GM21723 (cell line): Measurements from ENCODE around the gene SLC29A4.
"Not testable (repeated sequence)": the region's sequence is repeated elsewhere in the genome, so short reads cannot be mapped to it uniquely, and the experiment has no call there.

Experiments used
- ATAC-seq: cut with Tn5 transposase; IDR thresholded peaks from one replicate; pipeline ENCODE4 v1.9.1; 2021; ENCODE audit warnings: mild to moderate bottlenecking, moderate library complexity; ENCODE audit not compliant: unreplicated experiment

The SLC29A4 gene, protein sequence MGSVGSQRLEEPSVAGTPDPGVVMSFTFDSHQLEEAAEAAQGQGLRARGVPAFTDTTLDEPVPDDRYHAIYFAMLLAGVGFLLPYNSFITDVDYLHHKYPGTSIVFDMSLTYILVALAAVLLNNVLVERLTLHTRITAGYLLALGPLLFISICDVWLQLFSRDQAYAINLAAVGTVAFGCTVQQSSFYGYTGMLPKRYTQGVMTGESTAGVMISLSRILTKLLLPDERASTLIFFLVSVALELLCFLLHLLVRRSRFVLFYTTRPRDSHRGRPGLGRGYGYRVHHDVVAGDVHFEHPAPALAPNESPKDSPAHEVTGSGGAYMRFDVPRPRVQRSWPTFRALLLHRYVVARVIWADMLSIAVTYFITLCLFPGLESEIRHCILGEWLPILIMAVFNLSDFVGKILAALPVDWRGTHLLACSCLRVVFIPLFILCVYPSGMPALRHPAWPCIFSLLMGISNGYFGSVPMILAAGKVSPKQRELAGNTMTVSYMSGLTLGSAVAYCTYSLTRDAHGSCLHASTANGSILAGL

DNA sequence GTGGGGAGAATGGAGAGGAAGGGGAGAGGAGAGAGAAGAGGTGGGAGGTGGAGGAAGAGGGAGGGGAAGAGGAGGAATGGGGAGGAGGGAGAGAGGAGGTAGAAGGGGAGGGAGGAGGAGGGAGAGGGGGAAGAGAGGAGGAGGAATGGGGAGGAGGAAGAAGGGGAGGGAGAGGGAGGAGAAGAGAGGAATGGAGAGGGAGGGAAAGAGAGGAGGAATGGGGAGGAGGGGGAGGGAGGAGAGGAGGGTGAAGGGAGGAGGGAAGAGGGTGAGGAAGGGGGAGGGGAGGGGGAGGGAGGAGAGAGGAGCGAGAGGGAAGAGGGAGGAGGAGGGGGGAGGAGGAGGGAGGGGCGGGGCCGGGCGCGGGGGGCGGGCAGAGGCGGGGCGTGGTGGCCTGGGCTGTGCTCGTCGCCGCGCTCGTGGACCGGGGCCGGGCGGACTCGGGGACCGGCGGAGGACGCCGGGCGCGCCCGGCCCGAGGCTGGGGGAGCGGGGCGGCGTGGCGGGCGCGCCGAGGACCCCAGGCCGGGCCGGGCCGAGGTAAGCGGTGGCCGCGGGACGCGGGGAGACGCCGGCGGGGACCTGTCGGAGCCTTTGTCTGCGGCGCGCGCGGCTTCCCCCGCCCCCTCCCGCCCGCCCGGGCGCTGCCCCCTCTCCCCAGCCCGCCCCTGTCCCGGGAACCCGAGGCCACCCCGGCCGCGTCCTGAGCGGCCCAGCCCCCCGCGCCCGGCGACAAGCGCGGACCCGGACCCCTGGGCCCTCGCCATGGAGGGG, at the start of gene SLC29A4:
TSS of gene SLC29A4 (plus strand) at position 401 of the 774 bp plus-strand sequence. CDS start 4,874 bp downstream, outside the sequence.
- peak; percentile 52 for ATAC-seq

DNA sequence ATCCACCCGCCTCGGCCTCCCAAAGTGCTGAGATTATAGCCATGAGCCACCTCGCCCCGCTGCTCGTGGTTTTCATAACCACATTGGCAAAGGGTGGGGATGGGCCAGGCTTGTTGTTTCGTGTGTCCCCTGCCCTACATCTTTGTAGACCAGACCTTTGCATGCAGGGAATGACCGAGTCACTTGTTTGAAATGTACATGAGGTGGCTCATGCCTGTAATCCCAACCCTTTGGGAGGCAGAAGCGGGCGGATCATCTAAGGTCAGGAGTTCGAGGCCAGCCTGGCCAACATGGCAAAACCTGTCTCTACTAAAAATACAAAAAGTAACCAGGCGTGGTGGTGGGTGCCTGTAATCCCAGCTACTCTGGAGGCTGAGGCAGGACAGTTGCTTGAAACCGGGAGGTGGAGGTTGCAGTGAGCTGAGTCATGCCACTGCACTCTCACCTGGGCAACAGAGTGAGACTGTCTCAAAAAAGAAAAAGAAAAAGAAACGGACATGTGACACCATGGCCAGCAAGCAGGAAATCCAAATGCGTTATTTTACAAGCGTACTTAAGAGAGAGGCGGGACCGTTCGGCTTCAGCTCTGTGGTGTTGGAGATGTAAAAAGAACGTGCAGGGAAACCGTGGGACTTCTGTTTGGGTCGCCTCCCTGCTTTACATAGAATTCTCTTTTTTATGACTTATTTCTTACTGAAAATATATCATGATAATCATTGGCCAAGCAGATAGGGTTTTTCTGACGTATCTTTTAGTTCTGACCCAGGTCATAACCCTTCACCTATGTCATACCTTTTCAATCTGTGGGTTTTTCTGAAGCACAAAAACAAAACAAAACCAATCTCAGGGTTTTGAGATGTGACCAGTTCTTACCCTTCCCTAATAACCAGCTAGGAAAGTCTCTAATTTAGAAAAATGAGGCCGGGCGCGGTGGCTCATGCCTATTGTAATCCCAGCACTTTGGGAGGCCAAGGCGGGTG, 47.6 kb upstream of the SLC29A4 start:
- ATAC-seq, result peak; percentile 34

DNA sequence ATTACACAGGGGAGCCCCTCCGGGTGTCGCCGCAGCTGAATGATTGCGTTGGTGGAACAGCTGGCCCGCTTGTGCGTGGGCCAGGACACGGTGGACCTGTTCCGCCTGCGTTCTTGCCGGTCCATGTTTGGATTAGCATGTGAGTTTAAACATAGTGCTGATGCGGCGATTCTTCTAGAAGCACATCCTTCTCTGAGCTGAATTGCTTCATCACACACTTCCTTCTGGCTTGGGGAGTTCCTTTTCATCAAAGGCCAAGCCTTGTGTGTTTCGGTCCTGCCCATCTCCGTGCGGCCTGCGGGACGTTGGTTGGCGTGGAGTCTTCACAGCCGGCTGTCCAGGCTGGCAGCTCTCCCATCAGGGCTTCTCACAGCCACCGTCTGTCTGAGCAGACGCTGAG, 45.5 kb upstream of the SLC29A4 start:
- ATAC-seq, result no peak

DNA sequence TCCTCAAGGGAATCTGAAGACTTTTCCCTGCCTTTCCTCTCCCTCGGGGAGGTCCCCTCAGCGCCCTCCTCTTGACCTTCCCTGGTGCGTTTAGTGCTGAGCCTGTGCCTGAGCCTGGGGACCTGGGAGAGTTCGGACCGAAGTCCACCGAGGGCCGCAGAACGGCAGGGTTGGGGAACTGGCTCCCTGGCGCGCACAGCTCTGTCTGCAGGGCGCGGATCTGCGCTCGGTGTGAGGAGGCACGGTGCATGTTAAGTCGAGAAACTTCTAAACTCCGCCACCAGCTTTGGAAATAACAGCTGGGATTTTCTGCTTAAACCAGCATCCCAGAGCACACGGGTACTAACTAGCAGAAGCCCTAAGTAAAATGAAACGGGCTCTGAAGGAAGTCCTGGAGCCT, 44.2 kb upstream of the SLC29A4 start:
- no peak for ATAC-seq

DNA sequence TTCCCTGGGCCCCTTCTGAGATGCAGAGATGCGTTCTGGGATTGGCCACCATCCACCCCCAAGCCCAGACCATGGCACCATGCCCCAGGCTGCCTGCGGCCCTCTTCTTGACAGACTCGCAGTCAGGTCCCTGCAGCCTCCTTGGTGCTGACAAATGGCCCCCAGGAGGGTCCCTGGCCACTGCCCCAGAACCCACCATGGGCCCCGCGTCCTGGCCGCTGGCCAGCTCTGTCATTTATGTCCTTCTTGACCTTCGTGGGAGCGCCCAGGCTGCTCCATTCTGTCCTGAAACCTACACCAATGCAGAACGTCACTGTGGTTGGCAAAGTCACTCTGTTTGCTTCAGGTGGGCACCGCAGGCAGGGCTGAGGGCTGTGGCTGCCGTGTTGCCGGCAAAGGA, 39.5 kb upstream of the SLC29A4 start:
- ATAC-seq, result no peak

DNA sequence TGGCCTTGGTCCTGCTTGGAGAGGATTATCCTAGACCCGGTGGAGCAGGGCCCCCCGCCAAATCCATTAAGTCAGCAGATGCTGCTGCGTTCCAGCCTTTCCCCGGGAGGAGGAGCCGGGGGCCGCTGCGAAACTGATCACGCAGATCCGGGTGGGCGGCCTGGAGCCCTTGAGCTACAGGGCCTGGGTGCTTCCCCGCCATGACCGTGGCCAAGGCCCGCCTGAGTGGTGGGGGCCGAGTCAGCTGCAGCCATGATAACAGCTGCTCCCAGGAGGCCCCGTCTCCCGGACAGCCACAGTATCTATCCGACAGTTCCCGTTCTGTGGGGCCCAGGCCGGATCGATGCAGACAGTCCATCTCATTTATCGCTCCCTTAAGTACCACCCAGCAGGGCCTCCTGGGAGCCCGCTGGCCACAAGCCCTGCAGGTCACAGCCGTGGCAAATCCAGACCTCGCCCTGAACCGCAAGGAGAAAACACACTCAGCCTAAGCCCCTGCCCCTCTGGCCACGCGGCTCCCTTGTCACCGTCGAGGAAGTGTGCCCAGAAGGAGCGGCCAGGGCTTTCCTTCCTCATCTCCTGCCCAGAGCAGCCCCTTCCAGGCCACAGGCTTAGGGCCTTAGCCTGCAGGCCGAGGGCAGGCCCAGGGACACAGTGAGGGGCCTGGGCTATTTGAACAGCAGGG, 34.4 kb upstream of the SLC29A4 start:
- ATAC-seq, result no peak

DNA sequence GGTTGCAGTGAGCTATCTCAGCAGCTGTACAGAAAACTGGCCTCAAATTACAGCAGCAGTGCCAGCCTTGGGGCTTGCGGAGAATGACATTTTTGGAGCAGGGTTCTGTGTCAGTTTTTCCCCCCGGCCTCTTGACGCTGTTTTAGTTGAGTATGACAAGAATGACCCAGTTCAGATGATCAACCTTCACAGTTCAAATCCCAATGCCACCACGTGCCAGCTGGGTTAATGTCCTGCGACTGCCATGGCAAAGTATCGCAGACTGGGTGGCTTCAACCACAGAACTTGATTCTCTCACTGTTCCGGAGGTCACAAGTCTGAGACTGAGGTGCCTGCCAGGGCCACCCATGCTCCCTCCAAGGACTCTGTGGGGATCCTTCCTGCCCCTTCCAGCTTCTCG, 32.0 kb upstream of the SLC29A4 start:
- ATAC-seq, result not testable (repeated sequence)

DNA sequence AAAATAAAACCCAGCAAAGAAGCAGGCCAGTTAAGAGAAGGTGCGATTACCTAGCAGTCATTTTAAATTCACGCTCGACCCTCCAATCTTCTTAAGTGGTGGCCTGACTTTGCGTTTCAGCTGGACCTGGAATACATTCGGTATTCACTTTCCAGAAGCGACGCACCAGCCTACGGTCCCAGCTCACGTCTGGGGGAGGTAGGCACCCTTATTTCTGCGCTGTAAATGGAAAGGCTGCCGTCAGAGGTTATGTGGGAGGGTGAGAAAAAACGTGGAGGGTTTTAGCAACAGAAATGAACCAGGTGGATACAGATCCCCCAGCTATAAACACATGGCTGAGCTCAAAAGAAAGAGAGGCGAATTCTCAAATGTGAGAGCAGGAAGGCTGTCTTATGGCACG, 29.2 kb upstream of the SLC29A4 start:
- ATAC-seq, result not testable (repeated sequence)

DNA sequence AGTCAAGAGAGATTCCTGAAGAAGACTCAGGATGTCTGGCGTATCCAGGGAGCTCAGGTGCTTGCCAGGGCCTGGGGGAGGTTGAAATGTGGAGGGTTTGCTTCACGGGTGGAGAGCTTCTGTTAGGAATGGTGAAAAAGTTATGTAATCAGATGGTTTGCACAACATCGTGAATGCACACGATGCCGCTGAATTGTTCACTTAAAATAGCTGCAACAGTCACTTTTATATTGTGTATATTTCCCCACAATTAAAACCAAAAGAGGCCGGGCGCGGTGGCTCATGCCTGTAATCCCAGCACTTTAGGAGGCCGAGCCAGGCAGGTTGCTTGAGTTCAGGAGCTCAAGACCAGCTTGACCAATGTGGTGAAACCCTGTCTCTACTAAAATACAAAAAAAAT, 28.4 kb upstream of the SLC29A4 start:
- not testable (repeated sequence) for ATAC-seq

DNA sequence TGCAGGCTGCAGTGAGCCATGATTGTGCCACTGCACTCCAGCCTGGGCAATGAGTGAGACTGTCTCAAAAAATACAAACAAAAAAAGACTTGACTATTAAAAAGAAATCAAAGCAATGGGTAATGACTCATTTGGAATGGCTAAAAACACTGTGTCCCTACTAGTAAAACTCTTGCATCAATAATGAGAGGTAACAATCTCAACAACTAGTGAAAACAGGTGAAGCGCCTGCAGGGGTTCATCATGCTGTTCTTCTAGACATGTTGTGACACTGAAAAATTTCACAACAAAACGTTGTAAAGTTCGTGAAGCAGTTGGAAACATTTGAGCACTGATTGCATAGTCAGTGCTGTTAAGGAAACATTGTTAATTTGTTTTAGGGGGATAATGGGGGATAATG, 26.9 kb upstream of the SLC29A4 start:
- ATAC-seq, result no peak

DNA sequence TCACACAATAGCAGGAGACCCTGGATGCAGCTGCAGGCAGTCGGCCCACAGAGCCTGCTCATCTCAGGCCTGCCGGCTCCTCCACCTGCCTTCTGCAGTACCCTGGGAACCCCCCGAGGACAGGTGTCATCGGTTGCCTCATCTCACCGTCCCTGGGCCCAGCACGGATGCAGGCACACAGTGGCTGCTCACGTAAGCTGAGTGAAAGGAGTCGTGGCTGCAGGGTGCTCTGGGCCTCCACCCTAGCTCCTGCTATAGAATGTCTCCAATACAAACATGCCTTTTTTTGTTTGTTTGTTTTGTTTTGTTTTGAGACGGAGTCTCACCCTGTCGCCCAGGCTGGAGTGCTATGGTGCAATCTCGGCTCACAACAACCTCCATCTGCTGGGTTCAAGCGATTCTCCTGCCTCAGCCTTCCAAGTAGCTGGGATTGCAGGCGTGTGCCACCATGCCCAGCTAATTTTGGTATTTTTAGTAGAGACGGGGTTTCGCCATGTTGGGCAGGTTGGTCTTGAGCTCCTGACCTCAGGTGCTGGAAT, 22.1 kb upstream of the SLC29A4 start:
- ATAC-seq, result not testable (repeated sequence)

DNA sequence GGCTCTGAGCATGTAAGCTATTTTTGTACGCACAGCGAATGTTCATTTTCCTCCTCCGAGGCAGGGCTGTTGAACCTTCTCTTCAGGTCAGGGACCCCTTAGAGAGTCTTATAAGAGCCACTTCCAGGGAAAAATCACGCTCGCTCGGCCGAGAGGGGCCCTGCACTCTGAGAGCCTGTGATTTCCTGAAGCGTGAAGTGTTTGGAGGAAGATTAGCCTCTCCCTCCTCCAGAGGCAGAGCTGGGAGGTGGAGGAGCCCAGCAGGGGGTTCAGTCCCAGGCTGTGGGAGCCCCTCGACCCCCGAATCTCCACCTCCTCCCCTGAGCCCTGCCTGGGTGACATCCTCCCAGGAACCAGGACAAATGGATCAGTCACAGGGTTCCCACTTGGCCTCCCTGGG, 19.7 kb upstream of the SLC29A4 start:
- not testable (repeated sequence) for ATAC-seq

DNA sequence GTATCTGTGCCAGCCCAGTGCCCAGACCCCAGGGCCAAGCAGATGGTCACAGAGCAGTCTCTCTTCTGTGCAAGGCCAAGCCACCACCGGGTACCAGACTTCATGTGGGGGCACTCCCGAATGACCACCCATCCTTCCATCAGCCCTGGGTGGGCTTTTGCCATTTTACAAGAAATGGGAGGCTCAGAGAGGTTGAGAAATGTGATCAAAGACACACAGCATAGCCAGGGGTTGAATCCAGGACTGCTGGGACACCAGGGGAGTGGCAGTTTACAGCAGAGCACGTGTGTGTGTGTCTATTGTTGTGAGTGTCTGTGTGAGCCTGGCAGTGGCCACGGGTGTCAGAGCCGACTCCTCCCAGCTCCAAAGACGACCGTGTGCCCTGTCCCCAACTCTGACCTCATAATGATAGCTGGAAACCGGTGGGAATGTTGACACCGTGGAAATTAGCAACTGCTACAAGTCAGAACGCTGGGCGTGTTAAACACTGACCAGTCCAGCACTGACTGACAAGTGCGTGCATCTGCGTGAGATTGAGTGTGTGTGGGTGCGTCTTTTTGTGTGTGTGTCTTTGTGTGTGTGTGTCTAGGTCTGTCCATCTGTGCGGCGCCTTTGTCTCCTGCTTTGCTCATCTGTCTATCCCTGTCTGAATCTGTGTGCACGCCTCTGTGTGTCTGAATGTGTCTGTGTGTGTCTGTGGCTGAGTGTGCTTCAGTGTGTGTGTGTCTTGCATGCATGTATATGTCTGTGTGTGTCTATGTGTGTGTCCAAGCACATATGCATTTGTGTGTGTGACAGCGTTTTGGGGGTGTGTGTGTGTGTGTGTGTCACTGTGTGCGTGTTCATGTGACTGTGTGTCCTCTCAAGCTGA, 17.2 kb upstream of the SLC29A4 start:
- ATAC-seq, result no peak

DNA sequence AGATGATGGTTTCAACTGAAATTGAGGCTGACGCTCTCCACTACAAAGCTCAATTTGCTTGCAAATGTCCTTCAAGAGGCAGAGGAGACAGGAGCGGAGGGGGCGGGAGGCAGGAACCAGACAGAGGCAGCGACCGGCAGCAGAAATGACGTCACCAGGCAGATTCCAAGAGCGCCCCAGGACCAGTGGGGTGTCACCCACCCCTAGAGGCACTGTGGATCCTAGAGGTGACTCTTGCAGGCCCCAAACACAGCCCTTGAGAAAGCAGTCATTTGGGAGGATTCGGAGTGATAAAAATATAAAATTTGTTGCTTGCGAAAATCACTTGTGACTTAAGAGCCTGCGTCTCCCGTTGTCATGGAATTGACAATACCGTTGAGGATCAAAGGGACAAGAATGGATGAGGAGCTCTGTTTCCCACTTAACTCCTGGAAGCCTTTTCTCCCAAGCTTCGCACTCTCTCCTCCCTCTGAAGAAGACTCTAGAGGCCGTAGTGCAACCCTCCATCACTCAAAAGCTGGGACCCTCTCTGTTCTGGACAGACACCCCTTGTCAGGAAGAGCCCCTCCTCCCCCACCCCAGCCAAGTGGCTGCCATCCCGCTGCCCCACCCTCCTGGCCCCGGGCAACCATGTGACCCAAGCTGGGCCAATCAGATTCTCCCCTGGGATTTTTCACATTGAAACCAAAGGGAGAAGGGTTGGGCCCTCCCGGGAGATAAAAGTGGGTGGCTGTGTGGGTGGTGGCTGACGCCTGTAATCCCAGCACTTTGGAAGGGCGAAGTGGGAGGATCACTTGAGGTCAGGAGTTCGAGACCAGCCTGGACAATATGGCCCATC, 16.3 kb upstream of the SLC29A4 start:
- no peak for ATAC-seq

DNA sequence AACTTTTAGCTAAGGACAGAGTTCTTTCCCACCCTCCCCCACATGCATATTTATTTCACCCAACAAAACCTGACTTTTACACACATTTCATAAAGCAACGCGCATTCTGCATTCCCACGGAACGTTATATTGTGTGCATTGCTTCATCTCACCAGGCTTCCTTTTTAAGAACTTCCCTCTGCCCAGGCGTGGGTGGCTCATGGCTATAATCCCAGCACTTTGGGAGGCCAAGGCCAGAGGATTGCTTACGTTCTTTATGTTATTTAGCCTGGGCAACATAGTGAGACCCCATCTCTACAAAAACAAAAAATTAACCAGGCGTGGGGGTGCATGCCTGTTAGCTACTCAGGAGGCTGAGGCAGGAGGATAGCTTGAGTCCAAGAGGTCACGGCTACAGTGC, 14.9 kb upstream of the SLC29A4 start:
- not testable (repeated sequence) for ATAC-seq

DNA sequence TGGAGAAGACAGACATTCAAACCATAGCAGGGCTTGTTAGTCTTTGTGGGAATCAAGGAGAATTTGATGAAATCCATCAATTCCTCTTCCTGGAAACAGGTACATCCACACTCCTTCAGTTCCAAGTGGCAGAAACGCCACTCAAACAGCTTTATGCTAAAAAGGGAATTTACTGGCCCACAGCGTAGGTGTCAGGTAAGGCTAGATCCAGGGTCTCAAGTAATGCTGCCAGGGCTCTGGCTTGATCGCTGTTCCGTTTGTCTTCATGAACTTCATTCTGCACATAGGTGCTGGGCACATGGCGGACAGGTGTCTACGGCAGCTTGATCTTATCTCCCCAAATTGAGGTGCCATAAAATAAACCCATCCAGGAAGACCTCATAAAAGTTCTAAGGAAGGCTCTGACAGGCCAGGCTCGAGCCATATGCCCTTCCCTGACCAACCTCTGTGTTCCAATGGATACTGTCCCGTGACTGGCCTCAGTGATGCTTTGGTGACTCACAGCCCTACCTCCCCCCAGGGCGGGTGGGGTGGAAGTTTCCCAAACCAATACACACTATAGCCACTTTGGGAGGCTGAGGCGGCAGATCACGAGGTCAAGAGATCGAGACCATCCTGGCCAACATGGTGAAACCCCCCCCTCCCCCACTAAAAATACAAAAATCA, 12.6 kb upstream of the SLC29A4 start:
- not testable (repeated sequence) for ATAC-seq

DNA sequence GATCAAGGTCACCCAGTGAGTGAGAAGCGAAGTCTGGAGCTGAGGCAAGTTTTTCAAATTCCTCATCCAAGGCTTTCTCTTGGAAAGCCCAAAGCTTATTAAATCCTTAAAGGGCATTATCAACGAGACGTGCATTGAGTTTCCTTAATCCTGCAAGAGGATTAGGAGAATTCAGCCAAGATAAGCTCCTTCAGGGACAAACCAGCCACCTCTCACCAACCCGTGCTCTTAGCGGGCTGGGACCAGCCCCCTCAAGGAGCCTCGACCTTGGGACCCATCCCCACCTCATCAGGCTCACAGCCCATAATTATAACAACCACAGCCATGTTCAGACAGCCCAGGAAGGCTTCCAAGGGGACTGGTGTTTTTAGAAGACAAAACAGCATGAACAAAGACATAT, 12.0 kb upstream of the SLC29A4 start:
- ATAC-seq, result no peak
